Placental epithelial cell (primary cell): ENCODE results near the gene NLGN4Y. TPM values are rescaled to one million over a fixed set of nuclear protein-coding genes. Genes with fewer than 3 reads are reported as not detected.

Source experiments
- total RNA-seq: library from RNA; depleted of rRNA; stranded (reverse); fragments of >200 nt; gene quantifications from 2 replicates; pipeline ENCODE4 v1.2.3, GENCODE V29; 2012

NLGN4Y gene
- total RNA-seq: 29.9 TPM in 1 of 2 replicates, not detected in the other

GRCh38 chrY:14524272-14525231 is at the start of gene NLGN4Y:
TSS of gene NLGN4Y (plus strand) at chrY:14524529. CDS start at chrY:14622120, 97,591 bp downstream.

